IPS DF 4.7 (cell line): ENCODE results near the gene CALN1.
"Not testable (repeated sequence)": the region's sequence is repeated elsewhere in the genome, so short reads cannot be mapped to it uniquely, and the experiment has no call there.

Experiments used
- DNase-seq: peaks from one replicate; pipeline ENCODE4 v3.0.0-alpha.2; 2013; ENCODE audit warnings: low spot score; ENCODE audit errors: extremely low read depth

Gene CALN1

DNA sequence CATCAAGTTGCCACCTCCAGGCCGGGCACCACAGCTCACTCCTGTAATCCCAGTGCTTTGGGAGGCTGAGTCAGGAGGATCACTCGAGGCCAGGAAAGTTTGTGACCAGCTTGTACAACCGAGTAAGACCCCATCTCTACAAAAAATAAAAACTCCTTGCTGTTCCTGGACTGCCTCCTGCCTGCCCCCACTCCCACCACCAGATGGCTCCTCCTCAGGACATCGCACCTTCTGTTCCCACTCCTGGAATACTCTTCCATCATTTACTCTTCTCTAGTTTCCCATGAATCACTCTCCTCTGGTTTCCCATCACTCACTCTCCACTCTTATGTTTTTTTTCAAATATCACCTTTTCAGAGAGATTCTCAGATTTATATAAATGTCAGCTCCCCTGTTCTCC, 540.7 kb downstream of the CALN1 start:
- no peak for DNase-seq

DNA sequence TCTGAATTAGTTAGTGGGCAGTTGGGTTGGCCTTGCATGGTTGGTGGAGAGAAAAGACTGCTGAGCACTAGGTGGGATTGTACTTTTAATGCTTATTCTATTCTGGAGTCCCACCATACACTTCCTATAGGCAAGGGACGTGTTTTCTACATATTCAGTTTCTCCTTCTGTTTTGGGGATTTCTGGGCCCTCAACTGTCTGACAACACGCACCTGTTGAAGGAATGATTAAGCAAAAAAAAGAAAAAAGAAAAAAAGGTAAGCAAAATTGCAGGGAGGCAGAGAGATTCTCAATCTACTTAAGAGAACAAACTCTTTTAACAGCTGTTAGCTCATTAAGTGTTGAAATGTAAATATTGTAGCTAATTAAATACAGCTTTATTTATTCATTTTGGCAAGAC, 541.3 kb downstream of the CALN1 start:
- no peak for DNase-seq

DNA sequence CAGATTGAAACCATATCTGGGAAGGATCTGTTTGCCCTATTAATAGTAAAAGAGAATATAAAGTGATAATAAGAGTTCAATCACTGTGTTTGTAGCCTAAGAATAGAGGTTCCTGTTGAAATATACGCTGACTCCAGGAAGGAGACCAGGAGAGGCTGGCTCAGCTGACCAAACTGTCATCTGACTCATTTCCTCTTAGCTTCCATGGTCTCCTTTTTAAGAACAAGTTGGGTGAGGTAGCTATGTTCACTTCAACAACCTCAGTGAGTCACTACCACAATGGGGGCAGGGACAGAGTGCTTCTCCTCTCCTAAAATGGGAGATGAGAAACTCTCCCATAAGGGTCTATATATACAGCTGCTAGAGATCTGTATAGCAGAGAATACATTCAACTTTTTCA, 543.3 kb downstream of the CALN1 start:
- no peak for DNase-seq

DNA sequence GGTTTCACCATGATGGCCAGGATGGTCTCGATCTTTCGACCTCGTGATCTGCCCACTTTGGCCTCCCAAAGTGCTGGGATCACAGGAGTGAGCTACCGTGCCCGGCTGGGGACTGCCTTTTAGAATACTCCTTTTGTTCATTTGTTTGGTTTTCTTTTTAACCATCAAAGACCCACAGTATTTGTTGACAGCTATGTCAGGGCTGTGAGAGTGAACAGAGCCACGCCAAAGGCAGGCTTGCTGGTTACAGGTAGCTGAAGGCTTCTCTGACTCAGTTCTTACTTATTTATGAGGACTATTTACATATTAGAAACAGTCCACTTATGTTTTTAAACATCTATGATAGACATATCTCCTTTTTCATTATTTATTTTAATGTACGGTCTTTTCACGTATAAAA, 544.5 kb downstream of the CALN1 start:
- no peak for DNase-seq

DNA sequence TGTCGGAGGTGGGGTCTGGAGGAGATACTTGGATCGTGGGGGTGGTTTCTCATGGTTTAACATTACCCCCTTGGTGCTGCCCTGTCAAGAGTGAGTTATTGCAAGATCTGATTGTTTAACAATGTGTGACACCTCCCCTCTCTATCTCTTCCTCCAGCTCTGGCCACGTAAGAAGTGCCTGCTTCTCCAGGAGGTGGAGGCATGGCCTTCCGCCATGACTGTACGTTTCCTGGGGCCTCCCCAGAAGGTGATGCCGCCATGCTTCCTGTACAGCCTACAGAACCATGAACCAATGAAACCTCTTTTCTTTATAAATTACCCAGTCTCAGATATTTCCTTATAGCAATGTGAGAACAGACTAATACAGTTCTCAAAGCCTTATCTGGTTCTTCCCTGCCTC, 547.0 kb downstream of the CALN1 start:
- no peak for DNase-seq

DNA sequence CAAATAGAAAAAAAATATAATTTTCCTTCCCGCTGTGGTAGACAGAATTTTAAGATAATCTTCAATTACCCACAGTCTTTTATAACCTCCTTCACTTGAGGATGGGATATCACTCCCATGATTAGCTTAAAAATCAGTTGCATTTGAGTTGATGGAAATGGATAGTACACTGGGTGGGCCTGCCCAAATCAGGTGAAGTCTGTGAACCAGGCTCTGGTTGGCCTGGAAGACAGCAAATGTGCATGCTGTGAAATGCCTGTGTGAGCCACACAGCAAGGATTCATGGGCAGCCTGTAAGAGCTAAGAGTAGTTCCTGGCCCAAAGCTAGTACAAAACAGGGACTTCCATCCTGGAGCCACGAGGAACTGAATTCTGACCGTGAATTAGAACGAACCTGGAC, 548.0 kb downstream of the CALN1 start:
- no peak for DNase-seq

DNA sequence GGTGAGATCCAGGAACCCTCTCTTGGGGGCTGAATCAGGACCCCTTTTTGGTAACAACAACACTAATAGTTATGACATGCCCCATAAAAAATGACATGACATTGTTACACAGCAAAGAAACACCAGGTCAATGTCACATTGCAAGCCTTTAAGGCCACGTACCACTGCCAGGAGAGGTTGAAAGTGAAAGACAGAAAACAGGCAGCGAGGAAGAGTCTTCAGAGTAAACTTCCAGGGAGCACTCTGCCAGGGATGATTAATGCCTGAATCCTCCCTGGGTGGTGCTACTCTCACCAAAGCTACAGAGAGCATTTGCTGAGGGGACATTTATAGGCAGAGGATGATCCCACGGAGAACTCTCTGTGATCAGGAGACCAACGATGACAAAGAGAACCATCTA, 551.6 kb downstream of the CALN1 start:
- no peak for DNase-seq

DNA sequence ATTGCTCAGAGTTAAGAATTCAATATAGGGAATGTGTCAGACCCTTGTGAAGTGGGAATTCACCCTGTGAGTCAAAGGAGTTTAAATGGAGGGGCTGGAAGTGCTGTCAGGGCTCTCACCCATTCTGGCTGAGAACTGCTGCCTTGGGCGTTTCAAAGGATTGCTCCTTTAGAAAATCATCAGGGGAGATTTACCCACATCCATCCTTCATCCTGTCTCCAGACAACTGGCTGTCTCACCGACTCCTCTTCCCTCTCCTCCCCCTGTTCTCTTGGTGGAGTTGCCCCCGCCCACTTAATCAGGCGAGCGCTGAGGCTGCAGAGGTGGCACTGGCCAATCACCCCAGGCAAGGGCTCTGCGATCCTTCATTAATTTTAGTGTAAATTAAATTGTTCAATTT, 554.8 kb downstream of the CALN1 start:
- DNase-seq, result no peak

DNA sequence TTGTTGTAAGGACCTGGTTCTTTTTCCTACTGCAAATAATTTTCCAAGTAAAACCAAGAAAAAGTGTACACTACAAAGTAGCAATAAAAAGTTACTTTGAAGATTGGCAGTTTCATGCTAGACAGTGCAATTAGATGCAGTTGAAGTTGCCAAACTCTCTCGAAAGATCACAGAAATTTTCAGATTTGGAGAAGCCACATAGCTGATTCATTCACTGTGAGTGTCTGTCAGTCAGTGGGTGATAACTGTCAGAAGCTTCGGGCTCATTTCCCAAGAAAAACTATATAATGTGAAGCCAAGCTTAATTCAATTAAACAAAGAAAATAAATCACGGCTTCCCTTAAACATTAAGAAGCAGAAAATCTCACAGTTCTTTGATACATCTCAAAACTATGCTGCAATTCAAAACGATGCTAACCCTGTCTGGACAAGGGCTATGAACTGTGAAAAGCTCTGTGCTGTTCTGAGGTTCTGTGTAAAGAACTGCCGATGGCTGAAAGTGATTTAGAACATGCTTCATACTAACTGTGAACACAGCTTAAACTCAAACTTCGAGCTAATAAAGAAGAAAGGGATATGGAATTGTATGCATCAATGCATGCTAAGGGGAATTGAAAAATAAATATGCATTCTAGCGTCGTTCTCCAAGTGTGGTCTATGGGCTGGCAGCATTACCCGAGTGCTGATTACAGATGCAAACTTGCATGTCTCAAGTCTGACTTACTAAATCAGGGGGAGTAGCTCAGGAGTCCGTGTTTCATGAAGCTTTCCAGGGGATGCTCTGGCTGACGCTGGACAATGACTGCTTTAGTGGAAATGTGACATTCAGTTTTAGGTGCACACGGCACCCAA, 557.4 kb downstream of the CALN1 start:
- no peak for DNase-seq

DNA sequence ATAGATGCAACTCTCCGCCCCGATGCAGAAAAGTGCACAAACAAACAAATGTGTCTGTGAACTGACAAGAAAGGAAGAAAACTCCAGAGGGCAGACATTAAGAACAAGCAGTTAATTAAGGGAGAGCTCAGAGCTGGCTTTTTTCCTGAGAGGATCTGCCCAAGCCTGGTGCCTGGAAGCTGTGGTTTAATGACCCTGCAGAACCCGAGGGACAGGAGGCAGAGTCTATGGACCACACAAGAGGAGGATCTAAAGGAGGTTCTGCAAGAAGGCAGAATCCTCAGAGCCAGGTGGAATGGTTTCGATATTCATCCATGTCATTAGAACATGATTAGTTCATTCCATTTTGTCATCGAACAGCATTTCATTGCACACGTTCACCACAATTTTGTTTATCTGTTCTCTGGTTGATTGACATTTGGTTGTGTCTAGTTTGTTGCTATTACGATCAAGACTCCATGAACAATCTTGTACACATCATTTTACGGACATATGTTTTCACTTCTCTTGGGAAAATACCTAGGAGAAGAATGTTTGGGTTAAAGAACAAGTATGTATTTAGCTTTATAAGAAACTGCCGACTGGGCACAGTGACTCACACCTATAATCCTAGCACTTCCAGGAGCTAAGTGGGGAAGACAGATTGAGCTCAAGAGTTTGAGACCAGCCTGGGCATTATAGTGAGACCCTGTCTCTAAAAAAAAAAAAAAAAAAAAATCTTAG, 560.2 kb downstream of the CALN1 start:
- no peak for DNase-seq

DNA sequence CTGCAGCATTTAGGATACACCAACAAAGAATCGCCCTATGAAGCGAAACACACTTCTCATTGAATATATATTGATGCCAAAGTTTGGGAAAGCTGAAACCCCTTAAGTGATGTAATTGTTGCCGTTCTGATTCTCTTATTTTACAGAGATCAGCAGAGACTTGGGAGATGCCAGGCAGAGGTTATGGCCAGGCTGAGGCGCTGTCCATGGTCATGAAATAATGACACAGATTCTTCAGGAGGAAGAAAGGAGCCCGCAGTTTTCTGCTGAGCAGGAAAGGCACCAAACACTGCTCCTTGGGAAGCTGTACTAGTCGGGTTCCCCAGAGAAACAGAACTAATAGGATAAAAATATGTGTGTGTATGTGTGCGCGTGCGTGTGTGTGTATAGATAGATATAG, 566.0 kb downstream of the CALN1 start:
- no peak for DNase-seq

DNA sequence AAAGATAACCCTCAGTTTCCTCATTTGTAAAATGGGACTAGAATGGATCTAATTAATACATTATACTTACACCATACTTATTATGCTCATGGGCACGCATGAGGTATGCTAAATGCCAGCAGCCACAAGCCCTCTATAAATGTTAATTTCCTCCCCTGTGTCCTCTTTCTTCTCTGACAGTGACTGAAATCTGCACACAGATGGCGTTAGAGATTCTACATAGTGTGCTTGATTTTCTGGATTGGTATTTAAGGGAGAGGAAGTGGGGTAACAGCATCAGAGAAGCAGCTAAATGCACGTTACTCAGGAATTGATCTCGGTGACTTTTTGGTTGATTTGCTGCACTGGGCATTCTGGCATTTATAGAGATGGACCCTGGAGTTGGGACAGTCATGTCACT, 568.5 kb downstream of the CALN1 start:
- DNase-seq, result no peak

DNA sequence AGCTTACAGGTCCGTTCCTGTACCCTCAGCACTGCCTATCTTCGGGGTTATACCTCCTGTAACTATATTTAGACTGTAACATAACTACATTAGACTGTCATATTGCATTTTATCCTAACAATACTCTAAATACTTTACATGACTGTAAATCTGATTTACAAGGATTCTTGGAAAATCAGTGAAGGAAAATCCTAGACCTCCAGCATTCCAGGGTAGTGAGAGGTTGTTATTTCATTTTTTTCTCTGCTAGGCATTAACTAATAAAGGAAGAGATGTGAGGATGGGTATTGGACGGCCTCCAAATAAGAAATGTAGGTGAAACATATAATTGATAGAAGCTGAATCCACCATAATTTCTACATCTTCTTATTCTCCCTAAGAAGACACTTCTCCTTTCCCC, 569.4 kb downstream of the CALN1 start:
- no peak for DNase-seq

DNA sequence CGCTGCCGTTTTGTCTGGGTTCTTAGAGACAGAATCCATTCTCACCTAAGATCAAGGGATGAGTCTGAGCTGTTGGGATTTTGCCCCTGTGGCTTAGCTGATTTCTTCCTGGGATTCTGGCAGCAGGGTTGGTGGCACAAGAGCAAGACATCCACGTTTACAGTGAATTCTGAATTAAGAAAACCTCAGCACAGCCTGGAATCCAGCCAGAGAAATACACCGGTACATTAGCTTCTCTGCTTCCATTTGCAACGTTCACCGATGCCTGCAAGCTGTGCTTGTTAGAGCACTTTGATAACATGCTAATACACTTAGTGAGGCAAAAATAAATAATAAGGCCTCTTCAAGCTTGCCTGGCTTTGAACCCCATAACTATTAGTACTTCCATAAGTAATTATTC, 569.8 kb downstream of the CALN1 start:
- no peak for DNase-seq

DNA sequence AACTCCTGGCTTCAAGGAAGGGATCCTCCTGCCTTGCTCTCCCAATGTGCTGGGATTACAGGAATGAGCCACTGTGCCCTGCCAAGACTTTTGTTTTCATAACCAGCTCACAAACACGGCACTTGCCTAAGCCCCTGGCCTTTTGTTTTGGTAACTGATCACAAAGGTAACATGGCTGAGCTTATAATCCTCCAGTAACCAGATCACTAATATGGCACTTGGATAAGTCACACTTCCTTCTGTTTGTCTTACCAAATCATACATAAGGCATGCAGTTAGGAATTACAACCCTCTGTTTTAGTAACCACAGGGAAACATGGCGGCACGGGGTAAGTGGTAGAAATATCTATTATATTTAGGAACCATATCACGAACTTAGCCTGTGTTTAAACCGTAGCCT, 577.1 kb downstream of the CALN1 start:
- no peak for DNase-seq

DNA sequence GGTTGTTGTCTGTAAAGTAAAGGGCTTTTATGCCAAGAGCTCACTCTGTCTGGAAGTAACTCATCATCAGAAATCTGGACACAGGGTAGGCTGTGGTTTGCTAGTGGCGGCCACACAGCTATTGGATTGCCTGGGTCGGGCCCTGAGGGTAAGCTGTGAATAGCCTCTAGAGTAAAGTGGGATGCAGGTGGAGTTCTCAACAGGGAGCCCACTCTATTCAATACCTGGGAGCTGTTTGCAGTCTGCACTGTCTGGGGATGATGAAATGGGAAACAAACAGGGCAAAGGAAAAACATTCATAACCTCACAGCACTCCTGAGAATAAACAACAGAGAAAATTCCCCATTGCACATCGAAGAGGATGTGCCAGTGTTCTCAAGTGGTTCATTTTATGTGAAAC, 582.6 kb downstream of the CALN1 start:
- DNase-seq, result no peak

DNA sequence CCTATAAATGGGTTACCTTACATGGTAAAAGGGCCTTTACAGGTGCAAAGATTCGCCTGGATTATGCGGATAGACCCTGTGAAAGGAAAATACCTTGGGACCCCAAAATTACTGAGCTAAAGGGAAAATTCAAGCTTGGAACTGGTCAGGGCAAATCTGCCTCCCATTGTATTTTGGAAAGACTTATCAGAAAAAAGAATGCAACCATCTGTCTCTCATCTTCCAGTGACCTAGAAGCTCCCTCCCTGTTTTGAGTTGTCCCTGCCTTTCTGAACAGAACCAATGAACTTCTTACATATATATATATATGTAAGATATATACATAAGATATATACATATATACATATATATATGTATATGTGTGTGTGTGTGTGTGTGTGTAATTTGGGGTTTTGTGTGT, 583.8 kb downstream of the CALN1 start:
- no peak for DNase-seq

DNA sequence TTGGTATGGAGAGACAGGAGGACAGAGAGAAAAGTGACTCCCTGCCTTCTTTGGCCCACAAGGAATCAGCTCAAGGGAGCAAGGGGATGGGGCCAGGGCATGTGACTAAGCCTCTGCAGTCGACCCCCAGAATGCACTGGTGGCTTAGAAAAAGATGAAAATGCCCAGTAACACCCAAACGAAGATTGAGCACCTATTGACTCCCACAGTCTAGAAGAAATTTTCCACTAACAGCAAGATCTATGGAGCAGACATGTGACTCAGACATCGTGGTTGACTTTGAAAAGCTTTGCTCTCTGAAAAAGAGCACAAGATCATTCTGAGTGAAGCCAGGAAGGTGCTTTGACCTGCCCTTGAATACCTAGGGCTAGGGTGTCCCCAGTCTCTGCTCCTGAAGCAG, 586.0 kb downstream of the CALN1 start:
- no peak for DNase-seq

DNA sequence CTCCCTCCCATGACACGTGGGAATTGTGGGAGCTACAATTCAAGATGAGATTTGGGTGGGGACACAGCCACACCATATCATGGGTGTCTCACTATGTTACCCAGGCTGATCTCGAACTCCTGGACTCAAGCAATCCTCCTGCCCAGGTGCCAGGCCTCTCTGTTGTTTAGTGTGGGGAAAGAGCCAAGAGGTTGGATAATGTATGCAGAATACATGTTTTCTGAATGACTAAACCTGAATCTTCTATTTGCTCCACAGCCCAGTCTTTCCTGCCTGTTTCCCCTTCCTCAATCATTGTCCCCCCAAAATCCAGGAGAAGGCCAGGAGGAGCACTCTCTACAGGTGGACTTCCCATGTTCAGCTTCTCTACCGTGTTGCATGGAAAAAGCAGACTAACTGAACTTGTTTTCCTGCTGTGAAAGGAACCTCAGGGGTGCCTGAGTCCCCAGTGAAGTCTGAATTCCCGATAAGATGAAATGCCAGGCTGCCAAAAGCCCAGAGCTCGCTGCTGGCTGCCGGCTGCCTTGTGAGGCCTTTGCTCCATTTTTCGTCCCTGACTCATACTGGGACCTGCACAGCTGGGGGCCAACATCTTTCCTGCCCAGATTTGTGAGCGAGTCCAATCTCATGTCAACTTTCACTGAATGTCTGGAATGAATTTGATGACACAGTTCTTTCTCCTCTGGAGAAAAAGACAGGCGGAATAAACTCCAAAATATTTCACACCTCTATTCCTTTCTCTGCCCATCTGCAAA, 588.0 kb downstream of the CALN1 start:
- DNase-seq, result no peak

DNA sequence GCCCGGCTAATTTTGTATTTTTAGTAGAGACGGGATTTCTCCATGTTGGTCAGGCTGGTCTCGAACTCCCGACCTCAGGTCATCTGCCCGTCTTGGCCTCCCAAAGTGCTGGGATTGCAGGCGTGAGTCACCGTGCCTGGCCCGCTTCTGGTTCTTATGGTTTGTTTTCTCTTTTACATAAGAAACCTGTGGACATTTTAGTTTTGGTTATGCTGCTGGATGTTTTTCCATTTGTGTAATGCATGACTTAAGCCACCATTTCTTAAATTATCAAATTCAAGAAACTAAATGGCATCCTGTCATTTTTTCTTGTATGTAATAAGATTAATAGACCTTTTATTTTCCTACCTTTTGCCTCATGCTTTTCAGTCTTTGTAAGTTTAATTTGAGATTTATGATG, 589.7 kb downstream of the CALN1 start:
- not testable (repeated sequence) for DNase-seq

DNA sequence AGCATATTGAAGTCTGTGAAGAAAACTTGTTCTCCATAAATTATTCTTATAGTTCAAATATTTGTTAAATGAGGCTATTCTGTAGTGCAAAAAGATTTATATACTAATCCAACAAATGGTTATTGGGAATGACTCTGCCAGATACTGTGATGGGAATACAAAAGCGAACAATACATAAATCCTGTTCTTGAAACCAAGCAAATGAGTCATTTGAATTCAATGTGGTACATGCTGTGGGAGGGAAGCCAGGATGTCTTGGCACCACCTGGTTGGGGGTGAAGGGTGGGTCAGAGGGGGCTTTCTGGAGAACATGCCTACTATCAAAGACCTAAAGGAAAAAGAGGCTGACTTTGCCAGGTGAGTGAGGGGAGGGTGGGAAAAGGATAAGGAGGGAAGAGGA, 594.2 kb downstream of the CALN1 start:
- DNase-seq, result no peak

DNA sequence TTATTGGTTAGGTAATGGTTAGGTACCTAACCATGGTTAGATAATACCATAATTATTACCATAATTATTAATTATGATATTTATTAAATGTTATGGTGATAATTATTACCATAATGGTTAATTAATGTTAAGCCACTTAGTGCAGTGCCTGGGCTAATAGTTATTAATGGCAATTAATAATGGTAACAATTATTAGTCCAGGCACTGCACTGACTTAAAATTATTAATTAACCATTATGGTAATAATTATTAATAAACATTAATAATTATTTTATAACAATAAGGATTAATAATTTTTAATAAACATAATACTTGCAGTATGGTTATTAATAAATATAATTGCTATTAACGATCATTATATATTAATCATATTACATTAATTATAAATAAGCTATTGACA, 604.0 kb downstream of the CALN1 start:
- DNase-seq, result no peak
